GM19467 (cell line): ENCODE measurements around the gene NSD2.
"Not testable (repeated sequence)": the region's sequence is repeated elsewhere in the genome, so short reads cannot be mapped to it uniquely, and the experiment has no call there.

Experiments
- ATAC-seq: cut with Tn5 transposase; IDR thresholded peaks from one replicate; pipeline ENCODE4 v1.9.1; 2021; ENCODE audit warnings: mild to moderate bottlenecking, moderate library complexity; ENCODE audit not compliant: unreplicated experiment

NSD2 gene

GRCh38 chr4:1870578-1871443, at the start of gene NSD2:
TSS of gene NSD2 (plus strand) at chr4:1871393. CDS start at chr4:1900655, 29,262 bp downstream.
- peak; percentile 61 for ATAC-seq

GRCh38 chr4:1821679-1822567, 49.3 kb upstream of the NSD2 start:
- no peak for ATAC-seq

- no peak for ATAC-seq
These were observed 48.3 kb upstream of the NSD2 start for GRCh38 chr4:1822568-1823544.

- no peak for ATAC-seq
These were observed 47.7 kb upstream of the NSD2 start for GRCh38 chr4:1823545-1823932.

GRCh38 chr4:1824746-1825145, 46.4 kb upstream of the NSD2 start:
- ATAC-seq, result no peak

- ATAC-seq, result no peak
These were observed 45.9 kb upstream of the NSD2 start for GRCh38 chr4:1825326-1825725.

- ATAC-seq, result no peak
These were observed 44.5 kb upstream of the NSD2 start for GRCh38 chr4:1826531-1827350.

GRCh38 chr4:1830234-1830633, 41.0 kb upstream of the NSD2 start:
- ATAC-seq, result no peak

GRCh38 chr4:1830642-1831228, 40.5 kb upstream of the NSD2 start:
- no peak for ATAC-seq

- ATAC-seq, result no peak
These were observed 39.9 kb upstream of the NSD2 start for GRCh38 chr4:1831331-1831730.

GRCh38 chr4:1832690-1833089, 38.5 kb upstream of the NSD2 start:
- no peak for ATAC-seq

- ATAC-seq, result no peak
These were observed 37.7 kb upstream of the NSD2 start for GRCh38 chr4:1833307-1834046.

- ATAC-seq, result no peak
These were observed 37.0 kb upstream of the NSD2 start for GRCh38 chr4:1834047-1834775.

GRCh38 chr4:1835836-1836235, 35.4 kb upstream of the NSD2 start:
- ATAC-seq, result not testable (repeated sequence)

GRCh38 chr4:1836650-1837049, 34.5 kb upstream of the NSD2 start:
- ATAC-seq, result no peak

- ATAC-seq, result no peak
These were observed 34.1 kb upstream of the NSD2 start for GRCh38 chr4:1837069-1837468.

GRCh38 chr4:1839282-1839681, 31.9 kb upstream of the NSD2 start:
- no peak for ATAC-seq
